IMR-90 (cell line): ENCODE data around the gene KCTD2. TPM values are rescaled to one million over a fixed set of nuclear protein-coding genes. Genes with fewer than 3 reads are reported as not detected.
A peak's percentile ranks its signal among the peaks of the same experiment; 100 is the strongest.

Experiments
- ATAC-seq: fragments of 200-7000 bp; cut with Tn5 transposase; 2 replicates; pipeline ENCODE4 v1.9.1; 2020; ENCODE audit warnings: low read depth, mild to moderate bottlenecking, moderate library complexity
- BruUV-seq: library from RNA; stranded (reverse); fragments of 400-500 nt; replicated peaks from 2 replicates; lab custom pipeline; 2021; lab: Mats Ljungman, UMichigan
- CTCF ChIA-PET: fragments of 300-600 bp; formaldehyde crosslinking; extraction: SDS; loops from one replicate; lab custom pipeline; 2021; ENCODE audit warnings: antibody characterized with exemption; lab: Yijun Ruan, JAX
- POLR2A ChIA-PET: fragments of 300-600 bp; sonication (Branson Sonifier 250); formaldehyde crosslinking; loops from one replicate; lab custom pipeline; 2022; ENCODE audit warnings: antibody characterized with exemption; ENCODE audit not compliant: unreplicated experiment; lab: Charles Lee
- DNase-seq: peaks from one replicate; pipeline ENCODE4 v3.0.0; 2013
- H2AFZ ChIP-seq: replicated peaks from 2 replicates; pipeline ENCODE3; 2013; ENCODE audit warnings: low read length, mild to moderate bottlenecking; ENCODE audit not compliant: poor library complexity
- H2AK5ac ChIP-seq: 2 replicates; pipeline ENCODE4 v1.6.1; 2013; ENCODE audit warnings: low read depth, low read length, inconsistent platforms
- H2AK9ac ChIP-seq: replicated peaks from 2 replicates; pipeline ENCODE3; 2013; ENCODE audit warnings: mild to moderate bottlenecking, low read depth, low read length, moderate library complexity; ENCODE audit not compliant: poor library complexity
- H2BK120ac ChIP-seq: 2 replicates; pipeline ENCODE4 v1.6.1; 2013; ENCODE audit warnings: low read depth, low read length, inconsistent platforms
- H2BK15ac ChIP-seq: 3 replicates; pipeline ENCODE4 v1.6.1; 2013; ENCODE audit warnings: low read depth, low read length, inconsistent platforms
- H2BK20ac ChIP-seq: 2 replicates; pipeline ENCODE4 v1.6.1; 2013; ENCODE audit warnings: low read depth, mild to moderate bottlenecking, inconsistent platforms, low read length, moderate library complexity
- H2BK5ac ChIP-seq: 2 replicates; pipeline ENCODE4 v1.6.1; 2013; ENCODE audit warnings: mild to moderate bottlenecking, low read depth, low read length, inconsistent platforms; ENCODE audit not compliant: poor library complexity, severe bottlenecking
- H3K14ac ChIP-seq: replicated peaks from 2 replicates; pipeline ENCODE4 v1.6.1; 2013; ENCODE audit warnings: low read depth, low read length, inconsistent platforms
- H3K18ac ChIP-seq: 2 replicates; pipeline ENCODE4 v1.6.1; 2013; ENCODE audit warnings: low read depth, low read length, control low read depth
- H3K23ac ChIP-seq: 2 replicates; pipeline ENCODE4 v1.6.1; 2013; ENCODE audit warnings: low read depth, low read length, inconsistent platforms
- H3K27ac ChIP-seq: 2 replicates; pipeline ENCODE4 v1.5.1; 2013; ENCODE audit warnings: mild to moderate bottlenecking, control low read depth, low read length; ENCODE audit not compliant: insufficient read depth
- H3K27me3 ChIP-seq: 2 replicates; pipeline ENCODE4 v1.6.1; 2013; ENCODE audit warnings: low read length; ENCODE audit not compliant: control insufficient read depth, insufficient read depth
- H3K36me3 ChIP-seq: 2 replicates; pipeline ENCODE4 v1.6.1; 2013; ENCODE audit warnings: low read length, mixed read lengths; ENCODE audit not compliant: control insufficient read depth, insufficient read depth
- H3K4ac ChIP-seq: 2 replicates; pipeline ENCODE4 v1.6.1; 2013; ENCODE audit warnings: low read depth, low read length, inconsistent platforms
- H3K4me1 ChIP-seq: 2 replicates; pipeline ENCODE4 v1.6.1; 2013; ENCODE audit warnings: low read length, mixed read lengths; ENCODE audit not compliant: control insufficient read depth, insufficient read depth
- H3K4me2 ChIP-seq: 2 replicates; pipeline ENCODE4 v1.6.1; 2013; ENCODE audit warnings: low read depth, mild to moderate bottlenecking, control low read depth, low read length, moderate library complexity
- H3K4me3 ChIP-seq: 2 replicates; pipeline ENCODE4 v1.5.1; 2013; ENCODE audit warnings: low read depth, mild to moderate bottlenecking, control low read depth, low read length, moderate library complexity; ENCODE audit not compliant: insufficient read depth
- H3K56ac ChIP-seq: 2 replicates; pipeline ENCODE4 v1.6.1; 2013; ENCODE audit warnings: low read length, inconsistent platforms; ENCODE audit not compliant: insufficient read depth; ENCODE audit errors: extremely low read depth
- H3K79me1 ChIP-seq, 2 experiments: 2 replicates each; pipeline ENCODE4 v1.6.1; 2013; ENCODE audit warnings: low read length in 2 of 2, inconsistent platforms in 1 of 2, low read depth in 1 of 2
- H3K9ac ChIP-seq: 2 replicates; pipeline ENCODE4 v1.6.1; 2013; ENCODE audit warnings: low read depth, low read length, control low read depth
- H3K9me1 ChIP-seq: 2 replicates; pipeline ENCODE4 v1.6.1; 2013; ENCODE audit warnings: low read length, inconsistent platforms; ENCODE audit not compliant: insufficient read depth
- H3K9me3 ChIP-seq: 2 replicates; pipeline ENCODE4 v1.6.1; 2013; ENCODE audit warnings: low read length; ENCODE audit not compliant: control insufficient read depth, insufficient read depth
- H4K20me1 ChIP-seq: 2 replicates; pipeline ENCODE4 v1.6.1; 2013; ENCODE audit warnings: low read length, inconsistent platforms; ENCODE audit not compliant: insufficient read depth
- H4K5ac ChIP-seq: 2 replicates; pipeline ENCODE4 v1.6.1; 2013; ENCODE audit warnings: mild to moderate bottlenecking, low read depth, low read length, control low read depth
- H4K8ac ChIP-seq, 2 experiments: 2 replicates each; pipeline ENCODE4 v1.6.1; 2013; ENCODE audit warnings: low read depth in 2 of 2, low read length in 2 of 2, control low read depth in 1 of 2, inconsistent platforms in 1 of 2
- H4K91ac ChIP-seq: 2 replicates; pipeline ENCODE4 v1.6.1; 2013; ENCODE audit warnings: low read depth, low read length, inconsistent platforms; ENCODE audit not compliant: insufficient read depth
- BHLHE40 ChIP-seq: fragments of 150-350 bp; IDR thresholded peaks from 2 replicates; pipeline ENCODE4 v1.6.1; 2016; ENCODE audit warnings: mild to moderate bottlenecking, low read depth, low read length
- FOS ChIP-seq: fragments of 150-350 bp; IDR thresholded peaks from 2 replicates; pipeline ENCODE4 v1.6.1; 2016; ENCODE audit warnings: low read depth, low read length
- MAFK ChIP-seq: IDR thresholded peaks from 2 replicates; pipeline ENCODE4 v1.6.1; 2012; ENCODE audit warnings: low read depth, low read length, improper control_type of control experiment
- MAZ ChIP-seq: IDR thresholded peaks from 2 replicates; pipeline ENCODE4 v1.6.1; 2012; ENCODE audit warnings: low read depth, mild to moderate bottlenecking, low read length, improper control_type of control experiment, moderate library complexity, borderline replicate concordance
- MXI1 ChIP-seq: IDR thresholded peaks from 2 replicates; pipeline ENCODE4 v1.6.1; 2012; ENCODE audit warnings: low read depth, mild to moderate bottlenecking, low read length, moderate library complexity, borderline replicate concordance
- RAD21 ChIP-seq: IDR thresholded peaks from 2 replicates; pipeline ENCODE4 v1.6.1; 2012; ENCODE audit warnings: low read length, improper control_type of control experiment
- SMC3 ChIP-seq: fragments of 150-350 bp; IDR thresholded peaks from 2 replicates; pipeline ENCODE4 v1.6.1; 2016; ENCODE audit warnings: low read depth, mild to moderate bottlenecking, antibody characterized with exemption, low read length, moderate library complexity
- WGBS, 2 experiments: methylation state at CpG; one replicate each; pipeline versions ENCODE4 v1.1.5 to v1.1.7; 2013; ENCODE audit warnings: missing lambda C conversion rate in 2 of 2; ENCODE audit not compliant: insufficient read length in 1 of 2; ENCODE audit errors: extremely low coverage in 2 of 2; 5-methylcytosine and 5-hydroxymethylcytosine counted together
- dilution Hi-C: fragments of 300-500 bp; cut with HindIII; formaldehyde crosslinking; loops from one replicate; pipeline ENCODE4 v1.14.3; 2018; ENCODE audit warnings: low sequenced_read_pairs; ENCODE audit not compliant: unreplicated experiment
- in situ Hi-C: fragments of 300-500 bp; cut with MboI; formaldehyde crosslinking; loops from 3 replicates; pipeline ENCODE4 v1.14.3; 2019; ENCODE audit warnings: low sequenced_read_pairs, inconsistent platforms, mixed read lengths
- intact Hi-C: fragments of 100-400 bp; cut with micrococcal nuclease; formaldehyde crosslinking; loops from 2 replicates; pipeline ENCODE4 v1.10.0; 2022
- polyA plus RNA-seq, 3 experiments: library from polyadenylated mRNA; depleted of rRNA; stranded (reverse); fragments of >200 nt; gene quantifications; 2 replicates each; pipeline ENCODE4 v1.2.3, GENCODE V29; 2012; ENCODE audit warnings: low replicate concordance in 1 of 3
- total RNA-seq: library from RNA; depleted of rRNA; stranded (reverse); fragments of >200 nt; gene quantifications from 2 replicates; pipeline ENCODE4 v1.2.3, GENCODE V29; 2012
- TF ChIP-seq, protein P1 (sequence below): fragments of 150-350 bp; IDR thresholded peaks from 2 replicates; pipeline ENCODE4 v1.6.1; 2017; ENCODE audit warnings: mild to moderate bottlenecking, antibody characterized with exemption, low read length, low read depth
- TF ChIP-seq, protein P2 (sequence below): fragments of 150-350 bp; IDR thresholded peaks from 2 replicates; pipeline ENCODE4 v1.6.1; 2016; ENCODE audit warnings: low read depth, mild to moderate bottlenecking, low read length, moderate library complexity, borderline replicate concordance
- TF ChIP-seq, protein P3 (sequence below): conservative IDR thresholded peaks from 2 replicates; pipeline ENCODE4 v1.5.1; 2012; ENCODE audit warnings: mild to moderate bottlenecking, low read depth, low read length, improper control_type of control experiment

KCTD2 gene
- total and polyA plus RNA-seq, 2 of the 4 experiments (the other 2 are of a cell fraction) = 9.1 to 18.4 TPM

DNA sequence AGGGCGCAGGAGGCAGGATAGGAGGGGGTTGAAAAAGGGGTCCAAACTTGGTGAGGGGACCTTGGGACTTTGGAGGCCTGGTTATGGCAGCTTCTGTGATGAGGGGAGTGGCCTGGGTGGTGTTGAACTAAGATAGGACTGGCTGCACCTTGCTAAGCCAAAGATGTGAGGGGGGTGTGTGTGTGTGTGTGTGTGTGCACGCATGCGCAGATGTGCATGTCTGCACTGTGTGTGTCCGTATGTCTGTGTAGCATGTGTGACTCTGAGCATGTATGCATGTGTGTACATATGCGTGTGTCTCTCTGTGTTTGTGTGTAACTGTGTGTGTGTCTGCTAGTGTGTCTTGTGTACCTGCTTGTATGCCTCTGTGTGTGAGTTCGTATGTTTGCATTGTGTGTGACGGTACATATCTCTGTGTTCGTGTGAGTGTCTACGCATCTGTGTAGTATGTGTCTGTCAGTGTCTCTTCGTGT lies 44.9 kb downstream of the KCTD2 start:
- Histone ChIP-seq H4K5ac (no peak overlapping the region), H3K4me3 (no peak overlapping the region), H3K4me1 (peaks cover 28% of the 10 kb centered on the region), H3K9ac (no peak overlapping the region), H3K4ac (0 out of 2 replicates have a peak overlapping the region, but pooled peaks have one; percentile 24), H2BK20ac (no peak overlapping the region), H2AK5ac (peak overlapping the region; percentile 20), H3K18ac (no peak overlapping the region), H3K27me3 (no peaks in the 10 kb centered on the region), H2BK120ac (no peak overlapping the region), H3K9me1 (peaks cover 22% of the 10 kb centered on the region), H4K20me1 (no peaks in the 10 kb centered on the region; the same call in 1 of the 2 replicates), H3K56ac (no peak overlapping the region), H3K4me2 (no peak overlapping the region), H3K23ac (0 out of 2 replicates have a peak overlapping the region, but pooled peaks have one; percentile 2), H2BK5ac (no peak overlapping the region), H2BK15ac (no peak overlapping the region), H4K8ac (no peak overlapping the region), H3K79me1 (peaks cover 0 to 34% of the 10 kb centered on the region in 2 experiments; a peak in 3 of 4 replicates), H4K91ac (no peak overlapping the region), H3K14ac (no peak overlapping the region), H3K36me3 (no peaks in the 10 kb centered on the region), H3K27ac (no peak overlapping the region), H2AK9ac (no peak overlapping the region), H3K9me3 (no peaks in the 10 kb centered on the region), H2AFZ (peak overlapping the region; percentile 8)
- POLR2A ChIA-PET = no interaction called here
- dilution Hi-C loops = no loop called here
- BruUV-seq = no TSS peak
- TF ChIP-seq MAFK (no peak), SMC3 (no peak), BHLHE40 (no peak), MAZ (no peak), FOS (no peak), MXI1 (no peak), RAD21 (no peak)
- TF ChIP-seq, protein P1, sequence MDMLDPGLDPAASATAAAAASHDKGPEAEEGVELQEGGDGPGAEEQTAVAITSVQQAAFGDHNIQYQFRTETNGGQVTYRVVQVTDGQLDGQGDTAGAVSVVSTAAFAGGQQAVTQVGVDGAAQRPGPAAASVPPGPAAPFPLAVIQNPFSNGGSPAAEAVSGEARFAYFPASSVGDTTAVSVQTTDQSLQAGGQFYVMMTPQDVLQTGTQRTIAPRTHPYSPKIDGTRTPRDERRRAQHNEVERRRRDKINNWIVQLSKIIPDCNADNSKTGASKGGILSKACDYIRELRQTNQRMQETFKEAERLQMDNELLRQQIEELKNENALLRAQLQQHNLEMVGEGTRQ = no peak
- TF ChIP-seq, protein P2, sequence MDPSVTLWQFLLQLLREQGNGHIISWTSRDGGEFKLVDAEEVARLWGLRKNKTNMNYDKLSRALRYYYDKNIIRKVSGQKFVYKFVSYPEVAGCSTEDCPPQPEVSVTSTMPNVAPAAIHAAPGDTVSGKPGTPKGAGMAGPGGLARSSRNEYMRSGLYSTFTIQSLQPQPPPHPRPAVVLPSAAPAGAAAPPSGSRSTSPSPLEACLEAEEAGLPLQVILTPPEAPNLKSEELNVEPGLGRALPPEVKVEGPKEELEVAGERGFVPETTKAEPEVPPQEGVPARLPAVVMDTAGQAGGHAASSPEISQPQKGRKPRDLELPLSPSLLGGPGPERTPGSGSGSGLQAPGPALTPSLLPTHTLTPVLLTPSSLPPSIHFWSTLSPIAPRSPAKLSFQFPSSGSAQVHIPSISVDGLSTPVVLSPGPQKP = no peak
- TF ChIP-seq, protein P3, sequence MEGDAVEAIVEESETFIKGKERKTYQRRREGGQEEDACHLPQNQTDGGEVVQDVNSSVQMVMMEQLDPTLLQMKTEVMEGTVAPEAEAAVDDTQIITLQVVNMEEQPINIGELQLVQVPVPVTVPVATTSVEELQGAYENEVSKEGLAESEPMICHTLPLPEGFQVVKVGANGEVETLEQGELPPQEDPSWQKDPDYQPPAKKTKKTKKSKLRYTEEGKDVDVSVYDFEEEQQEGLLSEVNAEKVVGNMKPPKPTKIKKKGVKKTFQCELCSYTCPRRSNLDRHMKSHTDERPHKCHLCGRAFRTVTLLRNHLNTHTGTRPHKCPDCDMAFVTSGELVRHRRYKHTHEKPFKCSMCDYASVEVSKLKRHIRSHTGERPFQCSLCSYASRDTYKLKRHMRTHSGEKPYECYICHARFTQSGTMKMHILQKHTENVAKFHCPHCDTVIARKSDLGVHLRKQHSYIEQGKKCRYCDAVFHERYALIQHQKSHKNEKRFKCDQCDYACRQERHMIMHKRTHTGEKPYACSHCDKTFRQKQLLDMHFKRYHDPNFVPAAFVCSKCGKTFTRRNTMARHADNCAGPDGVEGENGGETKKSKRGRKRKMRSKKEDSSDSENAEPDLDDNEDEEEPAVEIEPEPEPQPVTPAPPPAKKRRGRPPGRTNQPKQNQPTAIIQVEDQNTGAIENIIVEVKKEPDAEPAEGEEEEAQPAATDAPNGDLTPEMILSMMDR = no peak
- ATAC-seq (no peak), DNase-seq (no peak)
- 88% methylated on average over 4 of the region's 10 CpGs; no CpG with 5 or more reads in 1 of the 2 experiments for WGBS, 2 experiments
- CTCF ChIA-PET = no interaction called here
- intact Hi-C loops = no loop called here
- in situ Hi-C loops = no loop called here
